H1 (cell line): ENCODE data around the gene BORCS6. TPM values are rescaled to one million over a fixed set of nuclear protein-coding genes. Genes with fewer than 3 reads are reported as not detected.

ENCODE experiments used
- CTCF ChIA-PET: fragments of 300-600 bp; sonication (Branson Sonifier 250); formaldehyde crosslinking; loops from one replicate; lab custom pipeline; 2021; ENCODE audit not compliant: partially characterized antibody; lab: Charles Lee
- POLR2A ChIA-PET: fragments of 300-600 bp; sonication (Branson Sonifier 250); formaldehyde crosslinking; loops from one replicate; lab custom pipeline; 2021; ENCODE audit warnings: inconsistent platforms; ENCODE audit not compliant: partially characterized antibody; lab: Charles Lee
- DNase-seq, 2 experiments: peaks; one replicate each; pipeline versions ENCODE4 v3.0.0 to v3.0.0-alpha.2; 2010 to 2022; ENCODE audit warnings: low spot score in 2 of 2, low read depth in 1 of 2, mixed read lengths in 1 of 2
- FAIRE-seq: peaks from 2 replicates; lab custom pipeline; 2011; peaks lifted over from hg19 to GRCh38; lab: Jason Lieb, UNC
- H2AFZ ChIP-seq: 2 replicates; pipeline ENCODE4 v1.8.1; 2012; ENCODE audit warnings: low read length, inconsistent platforms
- H2AK5ac ChIP-seq: 2 replicates; pipeline ENCODE4 v1.6.1; 2013; ENCODE audit warnings: low read depth, low read length
- H2BK120ac ChIP-seq: replicated peaks from 2 replicates; pipeline ENCODE3; 2013; ENCODE audit warnings: low read depth, low read length, inconsistent platforms
- H2BK12ac ChIP-seq: 2 replicates; pipeline ENCODE4 v1.6.1; 2013; ENCODE audit warnings: low read depth, low read length
- H2BK15ac ChIP-seq: 2 replicates; pipeline ENCODE4 v1.6.1; 2013; ENCODE audit warnings: low read length
- H2BK20ac ChIP-seq: 2 replicates; pipeline ENCODE4 v1.6.1; 2013; ENCODE audit warnings: low read length
- H2BK5ac ChIP-seq: 2 replicates; pipeline ENCODE4 v1.6.1; 2013; ENCODE audit warnings: low read depth, low read length
- H3K14ac ChIP-seq: 2 replicates; pipeline ENCODE4 v1.6.1; 2013; ENCODE audit warnings: inconsistent platforms; ENCODE audit not compliant: insufficient read length
- H3K18ac ChIP-seq: 2 replicates; pipeline ENCODE4 v1.6.1; 2013; ENCODE audit warnings: low read length; ENCODE audit errors: extremely low read depth
- H3K23ac ChIP-seq: 2 replicates; pipeline ENCODE4 v1.6.1; 2013; ENCODE audit warnings: inconsistent platforms; ENCODE audit not compliant: insufficient read length
- H3K23me2 ChIP-seq: 2 replicates; pipeline ENCODE4 v1.6.1; 2013; ENCODE audit warnings: low read depth, low read length
- H3K27ac ChIP-seq: 2 replicates; pipeline ENCODE4 v1.6.1; 2011; ENCODE audit warnings: low read depth, low read length, inconsistent platforms
- H3K27me3 ChIP-seq, 4 experiments: replicated peaks in 1 of 4; 1 replicate in 1 of 4; 2 replicates in 3 of 4; pipeline versions ENCODE4 v1.6.1 to v1.8.1; 2011 to 2013; ENCODE audit warnings: low read length in 3 of 4, mild to moderate bottlenecking in 3 of 4, inconsistent platforms in 2 of 4, mixed read lengths in 2 of 4, moderate library complexity in 1 of 4; ENCODE audit not compliant: control insufficient read depth in 3 of 4, insufficient read depth in 3 of 4; ENCODE audit errors: extremely low read depth in 1 of 4
- H3K36me3 ChIP-seq, 4 experiments: 2 replicates each; pipeline versions ENCODE4 v1.6.1 to v1.8.1; 2011 to 2013; ENCODE audit warnings: mild to moderate bottlenecking in 4 of 4, low read length in 3 of 4, moderate library complexity in 2 of 4, control low read depth in 1 of 4, inconsistent platforms in 1 of 4; ENCODE audit not compliant: insufficient read depth in 4 of 4, control insufficient read depth in 2 of 4
- H3K4ac ChIP-seq: replicated peaks from 2 replicates; pipeline ENCODE3; 2013; ENCODE audit warnings: low read length, low read depth, mixed read lengths, inconsistent platforms; ENCODE audit not compliant: insufficient read length
- H3K4me1 ChIP-seq, 4 experiments: replicated peaks in 1 of 4; 1 replicate in 1 of 4; 2 replicates in 3 of 4; pipeline versions ENCODE4 v1.6.1 to v1.8.1; 2011 to 2013; ENCODE audit warnings: low read length in 3 of 4, inconsistent platforms in 2 of 4, mixed read lengths in 1 of 4; ENCODE audit not compliant: insufficient read depth in 4 of 4, control insufficient read depth in 3 of 4
- H3K4me2 ChIP-seq, 2 experiments: 2 replicates each; pipeline versions ENCODE4 v1.6.1 to v1.8.1; 2011 to 2013; ENCODE audit warnings: low read depth in 2 of 2, low read length in 2 of 2, control low read depth in 1 of 2, inconsistent platforms in 1 of 2, mild to moderate bottlenecking in 1 of 2; ENCODE audit not compliant: insufficient read depth in 1 of 2
- H3K4me3 ChIP-seq, 4 experiments: fragments of 200-600, 300-600 bp in 1 of 4; sonication (generic), shearing (Covaris generic), sonication (Bioruptor Twin) in 1 of 4; 2 replicates each; pipeline versions ENCODE4 v1.5.1 to v1.8.1; 2011 to 2016; ENCODE audit warnings: low read length in 4 of 4, low read depth in 3 of 4, control low read depth in 2 of 4, inconsistent platforms in 2 of 4, mild to moderate bottlenecking in 2 of 4, mixed read lengths in 1 of 4, moderate library complexity in 1 of 4; ENCODE audit not compliant: insufficient read depth in 2 of 4; ENCODE audit errors: extremely low read depth in 1 of 4
- H3K56ac ChIP-seq: replicated peaks from 2 replicates; pipeline ENCODE3; 2013; ENCODE audit warnings: low read depth, mild to moderate bottlenecking, mixed read lengths, low read length, inconsistent platforms; ENCODE audit not compliant: insufficient read length
- H3K79me1 ChIP-seq: 2 replicates; pipeline ENCODE4 v1.6.1; 2013; ENCODE audit warnings: low read depth, low read length, control low read depth
- H3K79me2 ChIP-seq, 2 experiments: 2 replicates each; pipeline versions ENCODE4 v1.6.1 to v1.8.1; 2012 to 2013; ENCODE audit warnings: low read length in 2 of 2, mild to moderate bottlenecking in 2 of 2, inconsistent platforms in 1 of 2; ENCODE audit not compliant: insufficient read depth in 2 of 2, control insufficient read depth in 1 of 2
- H3K9ac ChIP-seq, 4 experiments: replicated peaks in 1 of 4; 1 replicate in 1 of 4; 2 replicates in 3 of 4; pipeline versions ENCODE4 v1.6.1 to v1.8.1; 2011 to 2013; ENCODE audit warnings: low read depth in 3 of 4, low read length in 3 of 4, control low read depth in 2 of 4, mild to moderate bottlenecking in 2 of 4, moderate library complexity in 2 of 4, inconsistent platforms in 1 of 4; ENCODE audit errors: extremely low read depth in 1 of 4
- H3K9me3 ChIP-seq, 2 experiments: 2 replicates each; pipeline versions ENCODE4 v1.6.1 to v1.8.1; 2012 to 2013; ENCODE audit warnings: mild to moderate bottlenecking in 2 of 2, moderate library complexity in 2 of 2, control low read depth in 1 of 2, inconsistent platforms in 1 of 2, low read depth in 1 of 2, low read length in 1 of 2, mixed read lengths in 1 of 2; ENCODE audit not compliant: insufficient read depth in 2 of 2
- H4K20me1 ChIP-seq, 2 experiments: replicated peaks in 1 of 2; 2 replicates each; pipeline versions ENCODE3 to v1.8.1; 2011 to 2013; ENCODE audit warnings: inconsistent platforms in 2 of 2, low read length in 2 of 2, mild to moderate bottlenecking in 1 of 2; ENCODE audit not compliant: insufficient read depth in 2 of 2, control insufficient read depth in 1 of 2
- H4K5ac ChIP-seq: 2 replicates; pipeline ENCODE4 v1.6.1; 2013; ENCODE audit warnings: low read length, low read depth, mixed read lengths, inconsistent platforms; ENCODE audit not compliant: insufficient read length
- H4K8ac ChIP-seq: 2 replicates; pipeline ENCODE4 v1.8.0; 2013; ENCODE audit warnings: mild to moderate bottlenecking, moderate library complexity, low read length, inconsistent platforms; ENCODE audit not compliant: insufficient read depth; ENCODE audit errors: extremely low read depth
- H4K91ac ChIP-seq: replicated peaks from 2 replicates; pipeline ENCODE3; 2013; ENCODE audit warnings: low read length, mixed read lengths, inconsistent platforms; ENCODE audit not compliant: insufficient read length
- BRCA1 ChIP-seq: IDR thresholded peaks from 2 replicates; pipeline ENCODE4 v1.6.1; 2012; ENCODE audit warnings: low read depth, low read length, improper control_type of control experiment
- CBX5 ChIP-seq: fragments of 300-800, 300-1000 bp; sonication (generic); IDR thresholded peaks from 2 replicates; pipeline ENCODE4 v1.7.1; 2016; ENCODE audit warnings: antibody characterized with exemption, low read length, low read depth
- CTBP2 ChIP-seq: IDR thresholded peaks from 2 replicates; pipeline ENCODE4 v1.7.0; 2011; ENCODE audit warnings: borderline replicate concordance, mild to moderate bottlenecking, moderate library complexity, mixed read lengths, low read length; ENCODE audit not compliant: insufficient read depth, insufficient read length
- EGR1 ChIP-seq: IDR thresholded peaks from 2 replicates; pipeline ENCODE4 v1.6.1; 2011; ENCODE audit warnings: low read depth, low read length, borderline replicate concordance
- EP300 ChIP-seq, 2 experiments: IDR thresholded peaks; 1 replicate in 1 of 2; 2 replicates in 1 of 2; pipeline ENCODE4 v1.6.1; 2011 to 2012; ENCODE audit warnings: low read depth in 2 of 2, low read length in 2 of 2, mild to moderate bottlenecking in 2 of 2, borderline replicate concordance in 1 of 2, inconsistent platforms in 1 of 2, moderate library complexity in 1 of 2
- EZH2 ChIP-seq: fragments of 200-600 bp; sonication (generic); IDR thresholded peaks from 2 replicates; pipeline ENCODE4 v1.7.1; 2012; ENCODE audit warnings: low read depth, mild to moderate bottlenecking, moderate library complexity, low read length, inconsistent platforms; ENCODE audit not compliant: severe bottlenecking
- FOSL1 ChIP-seq: IDR thresholded peaks from 2 replicates; pipeline ENCODE4 v1.6.1; 2011; ENCODE audit warnings: mild to moderate bottlenecking, low read depth, low read length, moderate library complexity; ENCODE audit not compliant: insufficient read depth
- GTF2F1 ChIP-seq: IDR thresholded peaks from 2 replicates; pipeline ENCODE4 v1.6.1; 2012; ENCODE audit warnings: low read depth, low read length, improper control_type of control experiment, borderline replicate concordance
- SP2 ChIP-seq: IDR thresholded peaks from 2 replicates; pipeline ENCODE4 v1.6.1; 2012; ENCODE audit warnings: mild to moderate bottlenecking, low read length, inconsistent platforms
- SRF ChIP-seq: IDR thresholded peaks from 2 replicates; pipeline ENCODE4 v1.6.1; 2011; ENCODE audit warnings: mild to moderate bottlenecking, low read depth, low read length, moderate library complexity
- TAF1 ChIP-seq: IDR thresholded peaks from 2 replicates; pipeline ENCODE4 v1.6.1; 2011; ENCODE audit warnings: mild to moderate bottlenecking, low read depth, low read length
- TBP ChIP-seq: IDR thresholded peaks from 2 replicates; pipeline ENCODE4 v1.6.1; 2011; ENCODE audit warnings: low read depth, low read length, improper control_type of control experiment
- WGBS, 2 experiments: shearing (Covaris generic) in 1 of 2; methylation state at CpG; one replicate each; pipeline versions ENCODE4 v1.1.6 to v1.1.7; 2013 to 2015; ENCODE audit warnings: low lambda C conversion rate in 2 of 2, mixed read lengths in 2 of 2, inconsistent platforms in 1 of 2, low coverage in 1 of 2, missing lambda C conversion rate in 1 of 2; ENCODE audit not compliant: insufficient replicate concordance in 2 of 2, insufficient coverage in 1 of 2, insufficient read length in 1 of 2; ENCODE audit errors: extremely low coverage in 1 of 2, missing lambda C conversion rate in 1 of 2; 5-methylcytosine and 5-hydroxymethylcytosine counted together
- polyA plus RNA-seq, 7 experiments: library from polyadenylated mRNA; depleted of rRNA in 3 of 7; stranded (reverse) in 5 of 7; unstranded in 2 of 7; fragments of >200 nt in 5 of 7; fragments of 200-250 nt in 2 of 7; gene quantifications; 1 replicate in 5 of 7; 2 replicates in 1 of 7; 4 replicates in 1 of 7; pipeline versions ENCODE4 v1.2.1 to v1.2.3, GENCODE V29; 2011 to 2013; ENCODE audit warnings: missing spikeins in 2 of 7, mixed read lengths in 2 of 7
- total RNA-seq: library from RNA; stranded (reverse); fragmentation: NEBNext Ultra II Directional; extraction: Animal tissue kit (Norgen Biotek cat#: 25700); gene quantifications from 2 replicates; pipeline ENCODE4 v1.2.1, GENCODE V29; 2021

BORCS6 gene
- total and polyA plus RNA-seq, 2 of the 8 experiments (the other 6 are each of a cell fraction or from before 2014, with no cell fraction given) = 3.3 to 3.6 TPM

- no peak overlapping the region for H2BK120ac ChIP-seq
- DNase-seq (no peak), FAIRE-seq (no peak)
- no peak overlapping the region for H3K23ac ChIP-seq
- H3K9ac ChIP-seq = no peak overlapping the region
- no peaks in the 10 kb centered on the region for H3K79me1 ChIP-seq
- no peak overlapping the region for H3K4me3 ChIP-seq
- H3K14ac ChIP-seq = no peak overlapping the region
- H3K4ac ChIP-seq = no peak overlapping the region
- H3K27me3 ChIP-seq = no peaks in the 10 kb centered on the region
- H4K91ac ChIP-seq = no peak overlapping the region
- H3K9me3 ChIP-seq = no peaks in the 10 kb centered on the region
- H2AFZ ChIP-seq = no peak overlapping the region
- H3K4me1 ChIP-seq = 0 out of 7 replicates have a peak, but pooled peaks cover 0 to under 1% (median under 1%) of the 10 kb centered on the region in 4 experiments
- H2AK5ac ChIP-seq = no peak overlapping the region
- H3K23me2 ChIP-seq = no peaks in the 10 kb centered on the region
- no peaks in the 10 kb centered on the region for H3K79me2 ChIP-seq
- no peak overlapping the region for H2BK20ac ChIP-seq
- H3K27ac ChIP-seq = no peak overlapping the region
- peaks cover 2 to 20% of the 10 kb centered on the region in 2 experiments for H4K20me1 ChIP-seq
- no peak overlapping the region for H3K18ac ChIP-seq
- H3K56ac ChIP-seq = no peak overlapping the region
- CTCF ChIA-PET = interaction anchor here (0.6 to 14.1 kb wide), 5 partner anchors 13 to 366 kb away, joined by 3 to 133 read pairs (median 3); partner anchors contain the start of gene VAMP2
- H2BK5ac ChIP-seq = no peak overlapping the region
- peak overlapping the region; percentile 25; the same call in 1 of the 2 replicates for H4K8ac ChIP-seq
- POLR2A ChIA-PET = interaction anchor here (2.6 to 5.1 kb wide), 3 partner anchors 11 to 28 kb away, joined by 9 to 21 read pairs (median 11); no protein-coding TSS in a partner anchor
- no peak overlapping the region for H3K4me2 ChIP-seq
- no peak overlapping the region for H2BK15ac ChIP-seq
- H2BK12ac ChIP-seq = no peak overlapping the region
- H4K5ac ChIP-seq = no peak overlapping the region
- 91% methylated on average over 15 of the region's 15 CpGs; no CpG with 5 or more reads in 1 of the 2 experiments for WGBS, 2 experiments
- H3K36me3 ChIP-seq = peaks cover 12 to 54% (median 41%) of the 10 kb centered on the region in 4 experiments
- TF ChIP-seq TAF1 (no peak), TBP (no peak), BRCA1 (no peak), GTF2F1 (no peak), CBX5 (no peak), SRF (no peak), FOSL1 (no peak), EZH2 (no peak), CTBP2 (no peak), EGR1 (no peak), SP2 (no peak), EP300 (IDR thresholded peaks at IDR 0.05; ENCODE audit: borderline replicate concordance in 1 of 2, low read depth in 2 of 2, low read length in 2 of 2) (no peak)
Measured at GRCh38 chr17:8144401-8145231, 45.4 kb downstream of the BORCS6 start.
